IPS-11a (cell line): ENCODE measurements around the gene CSDE1.

Source experiments
- H3K4me3 ChIP-seq: one replicate; pipeline ENCODE4 v1.5.1; 2013; ENCODE audit warnings: low read depth, low read length, control low read depth

Gene CSDE1

DNA sequence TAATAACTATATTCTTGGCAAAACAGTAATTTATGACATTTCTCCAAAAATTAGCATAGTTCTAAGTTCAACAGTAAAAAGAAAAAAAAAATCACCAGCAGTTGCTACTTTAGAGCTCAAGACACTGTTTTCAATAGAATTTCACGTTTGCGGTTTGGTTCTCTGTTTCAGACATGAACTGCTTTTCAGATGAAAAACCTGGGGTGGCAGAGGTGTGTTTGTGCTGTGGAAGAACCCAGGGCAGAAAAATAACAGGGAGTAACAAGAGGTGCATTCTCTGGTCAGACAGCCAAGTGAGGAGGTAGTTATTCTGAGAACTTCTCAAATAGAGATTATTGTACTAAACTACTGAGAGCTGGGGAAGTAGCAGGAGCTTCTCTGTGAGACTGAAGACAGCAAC is 50.2 kb downstream of the CSDE1 start:
- no peak overlapping the region for H3K4me3 ChIP-seq

DNA sequence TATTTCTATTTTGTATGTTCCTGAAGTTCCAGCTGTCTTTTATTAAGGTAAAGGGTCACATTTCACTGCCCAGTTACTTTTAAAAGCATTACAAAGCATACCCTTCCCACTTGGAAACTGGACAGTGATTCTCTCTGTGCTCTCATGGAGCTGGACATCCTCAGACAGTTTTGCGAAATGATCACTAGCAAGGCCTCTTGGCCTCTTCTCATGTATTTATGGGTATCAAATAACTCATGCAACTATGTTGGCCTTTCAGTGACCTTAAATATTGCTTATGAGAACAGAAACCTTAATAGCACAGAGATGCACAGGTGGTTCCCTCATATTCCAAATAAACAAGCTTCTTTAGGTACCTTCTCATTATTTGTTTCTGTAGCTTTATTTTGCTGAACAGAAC is 54.5 kb downstream of the CSDE1 start:
- no peak overlapping the region for H3K4me3 ChIP-seq

DNA sequence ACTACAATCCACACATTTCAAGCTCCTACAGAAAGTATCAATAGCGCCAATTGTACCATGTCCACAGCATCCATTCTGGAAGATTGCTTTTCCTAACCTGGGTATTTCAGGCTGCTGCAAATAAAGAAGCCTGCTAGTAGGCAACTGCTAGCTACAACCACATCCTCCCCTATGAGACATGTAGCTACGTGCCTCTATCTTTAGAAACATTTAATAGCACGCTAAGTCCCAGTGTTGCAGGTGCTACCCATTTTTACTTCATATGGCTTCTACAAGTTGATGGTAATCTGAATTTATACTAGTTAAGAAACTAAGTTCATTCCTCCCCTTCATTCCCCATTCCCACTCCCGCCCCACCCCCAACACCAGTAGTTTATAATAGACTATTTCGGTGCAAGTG is 55.0 kb downstream of the CSDE1 start:
- H3K4me3 ChIP-seq, result no peak overlapping the region

DNA sequence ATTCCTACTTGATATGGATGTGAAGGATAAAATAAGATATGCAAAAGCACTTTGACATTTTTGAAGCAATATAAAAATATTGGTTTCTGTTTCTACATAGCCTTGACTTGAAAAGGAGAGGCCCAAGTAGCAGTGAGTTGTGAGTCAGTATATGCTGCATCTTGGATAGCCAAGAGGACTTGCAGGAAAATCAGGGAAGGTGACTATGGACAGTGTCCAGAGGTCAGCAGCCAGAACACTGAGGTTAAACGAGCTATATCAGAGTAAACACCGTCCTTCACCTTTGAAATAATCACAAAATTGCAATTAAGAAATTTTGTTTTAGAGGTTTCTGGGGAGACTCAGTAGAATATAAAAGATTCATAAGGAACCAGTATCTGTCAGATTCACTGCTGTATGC is 55.9 kb downstream of the CSDE1 start:
- no peak overlapping the region for H3K4me3 ChIP-seq

DNA sequence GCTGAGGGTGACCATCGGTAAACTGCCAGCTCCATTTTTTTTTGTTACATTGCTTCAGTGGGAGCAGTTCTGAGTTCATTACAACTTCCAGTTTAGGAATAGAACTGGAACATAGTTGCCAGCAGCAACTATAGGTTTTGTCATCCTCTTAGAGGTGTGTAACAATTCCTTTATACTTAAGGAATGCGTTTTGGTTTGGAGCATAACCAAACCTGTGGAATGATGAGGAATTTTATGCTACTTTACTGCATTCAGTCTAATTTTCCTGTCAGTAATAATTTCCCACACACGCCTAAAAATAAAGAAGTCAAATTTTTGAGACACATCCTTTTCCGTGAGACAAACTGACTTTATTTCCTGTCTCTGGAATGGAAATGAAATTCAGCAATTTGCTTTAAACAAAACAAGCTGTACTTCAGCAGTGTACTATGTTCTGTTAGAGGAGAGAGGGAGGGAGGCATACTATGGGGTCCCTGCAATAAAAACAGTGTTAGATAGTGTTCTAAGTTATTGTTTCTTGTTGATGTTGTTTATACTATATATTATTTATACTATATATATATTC is 57.7 kb downstream of the CSDE1 start:
- no peak overlapping the region for H3K4me3 ChIP-seq

DNA sequence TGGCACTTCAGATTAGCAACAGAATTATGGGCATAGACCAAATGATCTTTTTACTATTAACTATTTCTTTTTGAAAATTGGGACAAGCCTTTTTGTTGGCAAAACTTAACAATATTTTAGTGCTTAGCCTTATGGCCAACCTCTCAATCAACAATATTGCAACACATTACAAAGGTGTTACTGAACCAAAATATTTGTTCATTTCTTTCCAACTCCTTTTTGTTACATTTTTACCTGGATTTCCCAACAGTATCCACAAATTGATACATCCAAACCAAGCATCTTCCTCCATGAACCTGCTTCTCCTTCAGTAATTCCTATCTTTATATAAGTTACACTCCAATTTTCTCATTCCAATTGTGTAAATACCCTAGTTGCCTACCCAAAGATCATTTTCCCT is 61.0 kb downstream of the CSDE1 start:
- no peak overlapping the region for H3K4me3 ChIP-seq

DNA sequence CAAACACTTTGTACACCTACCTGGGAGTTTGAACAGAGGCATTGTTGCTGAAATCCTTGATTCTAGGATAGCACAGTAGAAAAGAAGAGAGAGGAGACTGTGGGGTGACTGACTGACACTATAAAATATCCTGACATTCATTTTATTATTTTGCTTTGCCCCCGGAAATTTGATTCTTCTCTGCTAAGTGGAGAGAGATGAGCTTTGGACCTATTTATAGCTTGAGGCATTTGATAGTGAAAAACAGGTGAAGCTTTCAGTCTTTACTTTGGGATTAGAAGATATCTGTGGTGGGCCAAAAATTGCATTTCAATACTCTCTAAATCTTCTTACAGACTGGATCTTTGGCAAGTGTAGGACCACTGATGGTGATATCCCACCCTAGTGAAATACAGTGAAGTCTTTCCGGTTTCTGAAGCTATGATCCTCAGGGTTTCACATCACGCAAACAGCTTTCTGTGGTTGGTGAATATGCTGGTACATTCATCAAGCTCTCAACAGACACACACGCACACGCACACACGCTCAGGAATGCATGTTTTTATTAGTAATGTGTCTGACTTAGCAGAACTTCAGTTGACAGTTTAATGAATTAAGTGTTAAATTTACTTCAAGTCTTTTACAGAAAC is 62.2 kb downstream of the CSDE1 start, which contains the start of gene AMPD1:
Gene AMPD1 (minus strand): TSS at position 117 of the 629 bp plus-strand sequence. CDS start 75 bp downstream, at position 42.
- no peak within 1 kb of the TSS for H3K4me3 ChIP-seq

DNA sequence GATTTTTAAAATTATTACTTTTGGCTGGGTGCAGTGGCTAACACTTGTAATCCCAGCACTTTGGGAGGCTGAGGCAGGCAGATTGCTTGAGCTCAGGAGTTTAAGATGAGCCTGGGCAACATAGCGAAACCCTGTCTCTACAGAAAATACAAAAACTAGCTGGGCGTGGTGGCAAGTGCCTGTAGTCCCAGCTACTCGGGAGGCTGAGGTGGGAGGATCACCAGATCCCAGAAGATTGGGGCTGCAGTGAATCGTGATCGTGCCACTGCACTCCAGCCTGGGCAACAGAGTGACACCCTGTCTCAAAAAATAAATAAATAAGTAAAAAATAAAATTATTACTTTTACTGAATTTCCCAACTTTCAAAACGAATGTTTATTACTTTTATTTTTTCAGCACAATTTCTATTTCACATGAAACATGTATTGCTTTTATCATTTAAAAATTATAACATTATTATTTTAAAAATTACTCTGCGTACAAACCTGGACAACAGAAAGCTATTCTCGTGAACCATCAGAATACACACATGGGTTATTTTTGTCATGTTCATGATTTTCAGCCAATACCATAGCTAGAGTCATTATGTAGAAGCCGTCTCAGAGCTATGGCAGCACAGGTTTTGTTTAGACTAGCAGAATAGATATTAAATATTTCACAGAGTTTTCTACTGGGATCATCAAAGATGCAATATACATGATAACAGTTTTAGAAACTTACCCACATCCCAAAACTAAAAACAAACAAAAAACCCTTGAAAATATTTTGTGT is 63.1 kb downstream of the CSDE1 start:
- H3K4me3 ChIP-seq, result no peak overlapping the region

DNA sequence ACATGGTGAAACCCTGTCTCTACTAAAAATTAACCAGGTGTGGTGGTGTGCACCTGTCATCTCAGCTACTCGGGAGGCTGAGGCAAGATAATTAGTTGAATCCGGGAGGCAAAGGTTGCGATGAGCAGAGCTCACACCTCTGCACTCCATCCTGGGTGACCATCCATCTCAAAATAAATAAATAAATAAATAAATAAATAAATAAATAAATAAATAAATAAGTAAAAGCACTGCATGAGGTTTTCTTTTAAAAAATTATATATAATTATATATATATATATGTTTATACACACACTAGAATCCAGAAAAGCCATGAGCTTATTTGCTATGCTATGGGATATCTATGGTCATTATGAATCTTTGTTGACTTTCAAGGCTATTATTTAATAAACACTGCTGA is 64.8 kb downstream of the CSDE1 start:
- no peak overlapping the region for H3K4me3 ChIP-seq

DNA sequence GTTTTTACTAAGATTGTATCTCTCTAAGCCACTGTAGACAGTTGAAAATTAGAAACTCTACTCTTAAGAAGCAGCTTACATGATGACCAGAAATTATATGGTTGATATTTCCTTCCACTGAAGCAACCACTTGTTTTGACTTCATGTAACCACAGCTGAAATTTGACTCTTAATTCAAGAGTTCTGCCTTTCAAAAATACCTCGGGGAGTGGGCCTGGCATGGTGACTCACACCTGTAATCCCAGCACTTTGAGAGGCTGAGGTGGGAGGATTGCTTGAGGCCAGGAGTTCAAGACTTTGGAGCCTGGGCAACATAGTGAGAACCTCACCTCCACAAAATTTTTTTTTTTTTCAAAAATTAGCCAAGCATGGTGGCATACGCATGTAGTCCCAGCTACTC is 66.7 kb downstream of the CSDE1 start:
- no peak overlapping the region for H3K4me3 ChIP-seq

DNA sequence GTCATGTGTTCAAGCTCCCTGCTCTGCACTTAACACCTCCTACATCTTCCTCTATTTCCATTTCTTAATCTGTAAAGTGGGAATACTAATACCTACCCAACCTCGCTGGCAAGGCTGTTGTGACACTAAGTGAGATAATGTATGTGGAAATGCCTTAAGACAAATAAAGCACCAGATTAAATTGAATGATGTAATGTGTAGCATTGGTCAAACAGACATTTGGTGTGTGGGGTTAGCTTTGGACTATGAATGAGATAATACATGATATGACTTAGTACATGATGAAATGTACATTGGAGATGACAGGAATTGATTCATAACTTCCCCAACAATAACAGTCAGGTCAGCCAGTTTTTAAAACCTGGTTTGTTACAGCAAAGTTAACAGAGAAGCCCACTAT is 67.6 kb downstream of the CSDE1 start:
- H3K4me3 ChIP-seq, result no peak overlapping the region

DNA sequence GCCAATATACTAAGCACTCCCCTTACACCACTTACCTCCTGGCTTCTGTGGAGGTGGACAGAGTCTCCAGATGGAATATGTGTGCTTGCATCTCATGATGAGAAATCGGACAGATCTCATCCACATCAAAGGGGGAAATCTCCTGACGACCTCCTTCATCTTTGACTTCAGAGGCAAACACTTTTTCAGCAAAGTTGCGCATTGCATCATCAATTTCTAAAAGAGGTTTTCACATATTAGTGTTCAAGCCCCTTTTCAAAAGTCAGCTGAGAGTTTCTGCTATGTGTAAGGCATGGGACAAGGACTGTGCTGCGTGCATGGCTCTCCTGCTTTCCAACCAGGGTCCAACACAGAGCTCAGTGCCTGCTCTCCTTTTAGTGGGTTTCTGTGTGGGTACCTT is 69.3 kb downstream of the CSDE1 start:
- no peak overlapping the region for H3K4me3 ChIP-seq

DNA sequence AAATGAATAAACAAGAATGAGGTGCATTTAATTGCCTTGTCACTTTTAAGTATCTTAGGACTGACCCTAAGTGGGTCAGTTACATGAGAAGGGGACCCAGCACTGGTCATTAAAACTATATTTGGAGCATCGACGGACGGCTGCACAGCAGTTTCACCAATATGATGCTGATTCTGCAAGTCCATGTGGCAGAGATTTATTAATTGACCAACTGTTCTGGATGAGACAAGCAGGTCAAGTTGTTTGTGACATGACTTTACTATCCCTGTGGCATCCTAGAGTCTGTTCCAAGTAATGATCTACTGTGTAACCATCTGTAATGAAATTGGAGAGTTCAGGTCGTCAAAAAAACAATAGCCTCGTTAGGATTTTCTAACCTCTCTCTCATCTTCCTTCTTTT is 71.9 kb downstream of the CSDE1 start:
- H3K4me3 ChIP-seq, result no peak overlapping the region

DNA sequence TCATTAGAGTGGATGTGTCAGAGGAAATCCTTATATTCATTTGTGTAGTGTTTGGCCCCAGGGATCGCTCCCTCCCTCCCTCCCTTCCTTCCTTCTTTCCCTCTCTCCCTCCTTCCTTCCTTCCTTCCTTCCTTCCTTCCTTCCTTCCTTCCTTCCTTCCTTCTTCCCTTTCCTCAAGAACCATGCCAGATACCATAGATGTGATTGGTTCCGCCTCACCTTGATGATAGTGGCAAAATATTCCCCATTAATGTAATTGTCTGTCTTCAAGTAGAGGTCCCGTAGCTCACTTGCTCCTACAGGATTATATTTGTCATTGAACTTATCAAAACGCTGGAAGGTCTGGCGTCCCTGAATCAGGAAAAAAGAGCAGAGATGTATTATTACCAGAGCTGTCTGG is 80.1 kb downstream of the CSDE1 start:
- H3K4me3 ChIP-seq, result no peak overlapping the region

DNA sequence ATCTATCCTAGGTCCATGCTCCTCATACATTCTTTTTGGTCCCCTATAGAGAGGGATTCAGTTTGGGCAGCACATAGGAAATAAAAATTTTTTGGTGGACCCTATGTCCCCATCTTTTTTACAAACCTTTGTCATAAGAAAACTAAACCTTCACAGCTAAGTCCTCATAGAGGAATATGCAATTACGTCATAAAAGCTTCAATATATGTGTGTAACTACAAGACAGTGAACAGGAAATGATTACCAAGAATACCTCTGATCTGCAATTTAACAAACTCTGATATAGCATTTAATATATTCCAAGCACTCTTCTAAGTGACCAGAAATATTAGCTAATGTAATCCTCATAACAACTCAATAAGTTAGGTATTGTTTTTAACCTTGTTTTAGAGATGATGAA is 81.7 kb downstream of the CSDE1 start:
- H3K4me3 ChIP-seq, result no peak overlapping the region

DNA sequence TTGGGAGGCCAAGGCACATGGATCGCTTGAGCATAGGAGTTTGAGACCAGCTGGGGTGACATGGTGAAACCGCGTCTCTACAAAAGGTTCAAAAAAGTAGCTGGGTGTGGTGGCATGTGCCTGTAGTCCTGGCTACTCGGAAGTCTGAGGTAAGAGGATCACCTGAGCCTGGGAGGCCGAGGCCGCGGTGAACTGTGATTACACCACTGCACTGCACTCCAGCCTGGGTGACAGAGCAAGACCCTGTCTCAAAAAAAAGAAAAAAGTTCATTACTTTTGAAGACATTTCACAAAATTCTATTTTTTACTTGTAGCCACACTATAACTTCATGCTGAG is 85.9 kb downstream of the CSDE1 start:
- no peak overlapping the region for H3K4me3 ChIP-seq

DNA sequence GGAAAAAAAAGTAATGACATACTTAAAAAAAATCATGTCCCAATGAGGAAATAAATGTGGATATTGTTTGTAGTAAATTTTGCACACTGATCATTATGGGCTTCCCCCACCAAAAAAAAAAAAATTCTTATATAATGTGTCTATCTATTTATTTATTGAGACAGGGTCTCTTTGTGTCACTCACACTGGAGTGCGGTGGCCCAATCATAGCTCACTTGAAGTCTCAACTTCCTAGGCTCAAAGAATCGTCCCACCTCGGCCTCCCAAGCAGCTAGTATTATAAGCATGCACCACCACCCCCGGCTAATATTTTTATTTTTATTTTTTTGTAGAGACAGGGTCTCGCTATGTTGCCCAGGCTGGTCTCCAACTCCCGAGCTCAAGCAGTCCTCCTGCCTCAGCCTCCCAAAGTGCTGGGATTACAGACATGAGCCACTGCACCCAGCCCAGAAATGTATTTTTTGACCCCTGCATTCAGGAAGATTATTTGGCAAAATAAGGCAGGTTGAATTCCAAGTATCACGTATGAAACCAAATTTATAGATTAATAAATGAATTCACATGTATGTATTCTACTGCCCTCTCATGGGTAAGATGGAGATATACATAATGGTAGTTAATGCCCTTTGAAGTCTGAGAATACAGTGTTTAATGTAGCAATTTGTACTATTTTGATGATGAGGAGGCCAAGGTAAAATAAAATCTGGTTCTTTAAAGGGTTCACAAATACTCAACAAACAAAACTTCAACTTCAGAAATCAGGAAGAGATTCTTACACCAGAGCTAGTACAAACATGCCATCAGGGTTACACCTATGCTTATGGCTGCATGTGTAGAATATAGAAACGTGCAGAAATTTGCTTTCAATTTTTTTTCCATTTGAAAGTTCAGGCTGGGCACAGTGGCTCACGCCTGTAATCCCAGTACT is 86.5 kb downstream of the CSDE1 start:
- H3K4me3 ChIP-seq, result no peak overlapping the region

DNA sequence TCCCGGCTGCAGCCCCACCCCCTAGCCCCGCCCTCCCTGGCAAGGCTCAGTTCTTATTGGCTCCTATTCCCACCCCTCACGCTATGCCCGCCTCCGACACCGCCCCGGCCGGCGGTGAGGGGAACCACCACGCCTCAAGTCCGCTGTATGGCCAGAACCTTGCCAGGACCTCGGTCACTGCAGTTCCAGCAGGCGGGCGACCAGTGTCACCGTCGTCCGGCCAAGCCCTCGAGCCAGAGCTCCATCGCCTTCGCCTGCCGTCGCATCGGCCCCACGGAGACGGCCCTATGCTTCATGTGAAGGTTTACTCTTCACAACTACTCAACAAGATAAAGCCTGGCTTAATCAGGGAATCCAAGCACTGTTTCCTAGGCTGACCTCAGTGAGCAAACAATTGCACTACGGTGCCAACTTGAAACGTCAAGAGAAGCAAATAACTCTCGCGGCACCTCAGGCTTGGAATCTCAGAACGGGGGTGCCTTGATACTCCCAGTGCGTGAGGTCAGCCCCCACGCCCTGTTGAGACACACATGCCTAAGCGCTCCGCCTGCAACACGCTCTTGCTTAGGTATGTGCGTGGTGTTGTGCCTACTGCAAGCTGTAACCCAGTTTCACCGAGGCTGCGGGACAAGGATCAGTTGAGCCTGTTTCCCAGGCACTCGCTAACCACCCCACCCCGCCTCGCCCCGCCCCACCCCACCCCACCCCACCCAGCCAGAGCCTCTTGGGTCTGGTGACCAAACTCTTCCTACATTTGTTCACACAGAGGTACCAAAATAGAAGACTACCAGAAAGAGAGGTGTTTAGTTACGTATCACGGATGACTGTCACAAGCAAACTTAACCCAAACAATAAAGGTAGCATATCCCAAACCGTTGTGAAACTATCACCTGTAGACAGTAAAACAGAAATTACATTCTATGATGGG is 87.4 kb downstream of the CSDE1 start:
- peak overlapping the region; percentile 79 for H3K4me3 ChIP-seq

DNA sequence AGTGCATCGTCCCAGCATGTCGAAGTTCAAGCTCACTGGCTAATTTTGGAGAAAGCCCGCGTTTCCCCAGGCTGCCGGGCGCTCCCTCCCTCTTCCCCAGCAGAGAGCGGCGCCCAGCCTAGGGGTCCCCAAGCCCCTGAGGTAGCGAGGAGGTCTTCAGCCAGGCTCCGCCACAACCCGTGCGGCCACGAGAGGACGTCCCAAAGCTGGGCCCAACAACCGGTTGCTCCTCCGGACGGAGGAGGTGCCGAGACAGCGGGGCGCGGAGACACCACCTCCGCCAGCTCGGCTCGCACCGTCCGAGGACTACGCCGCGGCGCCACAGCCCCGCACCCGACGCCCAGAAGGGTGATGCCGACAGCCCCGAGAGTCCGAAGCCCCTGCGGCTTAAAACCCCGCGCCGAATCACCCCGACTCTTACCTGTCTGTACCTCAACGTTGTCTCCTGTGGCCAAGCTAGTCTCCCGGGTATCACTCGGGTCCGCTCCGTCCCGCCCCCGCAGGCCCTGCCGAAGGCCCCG is 88.2 kb downstream of the CSDE1 start, which contains the start of gene DENND2C:
Gene DENND2C (minus strand): TSS at position 488 of the 521 bp plus-strand sequence. CDS start 44,065 bp downstream, outside the sequence.
- peak within 1 kb of the TSS; percentile 79 for H3K4me3 ChIP-seq
